ENCODE results near the gene SLAMF9. TPM values are rescaled to one million over a fixed set of nuclear protein-coding genes. Genes with fewer than 3 reads are reported as not detected.

Gene SLAMF9
- not detected in 2 replicates for total RNA-seq

DNA sequence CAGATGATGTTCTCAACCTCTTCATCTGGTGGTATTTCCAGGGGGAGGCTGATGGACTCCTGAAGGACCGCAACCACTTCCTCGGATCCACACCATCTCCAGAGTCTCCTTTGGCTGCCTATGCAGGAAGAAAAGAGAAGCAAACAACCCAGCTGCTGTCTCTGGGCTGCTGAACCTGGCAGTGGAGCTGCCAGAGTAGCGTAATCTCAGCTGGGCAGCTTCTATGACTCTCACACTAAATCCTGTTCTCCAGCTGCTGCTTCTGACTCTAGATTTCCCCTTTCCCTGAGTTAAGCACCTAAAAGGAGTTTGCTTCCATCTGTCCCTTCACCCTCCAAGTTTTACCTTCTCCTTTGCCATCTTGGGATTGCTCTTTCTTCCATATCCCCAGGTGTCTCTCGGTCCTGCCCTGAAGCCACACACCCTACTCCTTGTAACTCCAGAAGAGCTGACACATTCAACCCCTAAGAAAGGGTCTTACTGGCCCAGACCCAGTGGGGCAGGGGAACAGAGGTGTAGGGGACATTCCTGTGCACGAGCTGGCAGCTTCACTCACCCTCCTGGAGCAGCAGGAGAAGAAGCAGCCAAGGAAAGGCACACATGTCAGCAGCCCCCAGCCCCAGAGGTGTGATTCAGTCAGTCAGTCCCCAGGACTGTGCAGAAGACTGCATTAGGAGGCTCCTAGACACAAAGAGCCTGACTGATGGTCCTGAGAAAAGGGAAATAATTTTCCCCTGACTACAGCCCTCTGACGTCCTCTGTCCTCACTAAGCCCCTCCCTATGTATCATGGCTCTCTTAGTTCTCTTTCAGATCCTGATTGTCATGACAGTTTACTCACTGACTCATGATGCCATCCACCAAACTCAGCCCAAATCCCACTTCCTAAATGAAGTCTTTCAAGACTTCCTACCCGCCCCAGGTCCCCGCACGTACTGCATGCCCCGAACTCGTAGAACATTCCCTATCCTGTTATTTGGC, at the start of gene SLAMF9:
Gene SLAMF9 (minus strand): TSS at position 702 of the 980 bp plus-strand sequence. CDS start 100 bp downstream, at position 602.

DNA sequence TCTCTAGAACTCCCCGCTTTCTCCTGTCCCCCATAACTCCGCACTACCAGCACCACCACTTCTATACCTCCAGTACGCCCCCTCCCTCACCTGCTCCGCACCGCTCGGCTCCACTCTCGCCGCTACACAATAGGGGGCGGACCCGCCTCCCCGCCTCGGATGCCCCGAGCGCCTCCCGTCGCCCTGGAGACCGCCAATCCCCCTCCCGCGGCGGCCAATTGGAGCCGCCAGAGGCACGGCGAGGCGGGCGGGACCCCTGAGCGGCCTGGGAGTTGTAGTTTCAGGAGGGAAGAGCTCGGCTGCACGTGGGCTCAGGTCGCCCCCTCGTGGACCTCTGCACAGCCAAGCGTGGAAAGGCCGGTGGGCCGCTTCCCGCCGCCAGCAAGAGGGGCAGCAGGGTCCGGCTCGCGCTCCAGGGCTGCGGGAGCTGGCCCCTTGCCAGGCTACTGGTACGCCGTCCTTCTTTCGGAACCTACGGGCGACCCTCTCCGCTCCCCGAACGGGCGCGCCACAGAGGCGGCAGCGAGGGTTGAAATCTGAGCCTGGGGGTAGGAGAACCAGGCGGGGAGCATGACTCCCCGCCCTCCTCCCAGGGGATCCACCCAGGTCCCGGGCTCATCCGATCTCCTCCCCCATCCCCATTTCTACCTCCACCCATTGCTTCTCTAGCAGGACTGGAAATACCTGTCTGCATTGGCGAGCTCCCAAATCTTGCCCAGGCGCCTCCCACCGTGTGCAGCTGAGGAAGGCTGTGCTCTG, 8.4 kb downstream of the SLAMF9 start, which contains the start of gene IGSF9:
Gene IGSF9 (minus strand): TSS at position 131 of the 759 bp plus-strand sequence. CDS start 2,159 bp downstream, outside the sequence.

DNA sequence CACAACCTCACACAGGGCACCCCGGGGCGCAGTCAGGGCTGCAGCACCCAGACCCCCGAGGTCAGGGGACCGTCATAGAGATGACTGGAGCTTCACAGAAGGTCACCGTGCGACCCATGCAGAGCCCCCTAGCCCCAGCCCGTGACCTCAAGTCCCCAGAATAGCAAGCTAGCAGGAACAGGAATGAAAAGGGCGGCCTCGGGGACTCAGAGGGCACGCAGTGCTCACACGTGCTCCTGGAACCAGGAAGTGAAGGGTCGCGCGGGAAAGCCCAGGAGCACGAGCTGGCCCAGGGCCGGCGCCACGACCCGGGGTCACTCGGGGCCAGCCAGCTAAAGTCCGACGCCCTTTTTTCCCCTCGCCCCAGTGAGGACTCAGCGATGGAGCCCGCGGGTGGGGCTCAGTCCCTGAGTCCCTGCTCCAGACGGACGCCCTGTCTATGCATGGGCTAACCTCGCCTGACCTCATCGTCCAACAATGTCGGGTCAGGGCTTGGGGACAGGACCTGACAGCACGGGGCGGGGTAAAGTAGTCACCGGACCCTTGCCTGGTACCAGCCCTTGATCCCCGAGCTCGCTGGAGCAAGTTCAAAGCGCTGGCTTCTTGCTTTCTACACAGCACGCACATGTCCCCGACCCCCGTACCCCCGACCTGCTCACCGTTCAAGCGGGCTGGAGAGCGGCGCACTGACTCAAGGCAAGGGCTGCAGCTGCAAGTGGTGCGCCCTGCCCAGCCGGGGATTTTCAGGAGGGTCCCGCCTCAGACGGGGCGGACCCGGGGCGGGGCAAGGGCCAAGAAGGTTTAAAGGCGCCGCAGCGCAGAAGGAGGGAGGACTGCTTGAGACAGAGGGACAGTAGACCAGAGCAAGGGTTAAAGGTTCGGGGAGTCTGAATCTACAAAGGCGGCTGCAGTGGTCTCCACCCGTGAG, 29.0 kb downstream of the SLAMF9 start, which contains the start of gene TAGLN2:
Gene TAGLN2 (minus strand): TSS at position 717 of the 928 bp plus-strand sequence. CDS start 4,998 bp downstream, outside the sequence.

Other genes starting within 250 kb of the SLAMF9 start
- not detected in 2 replicates for gene CRP, start 239.6 kb downstream of the SLAMF9 start, total RNA-seq
- 15.8 and 17.0 TPM in 2 replicates for gene DUSP23, start 173.3 kb downstream of the SLAMF9 start, total RNA-seq
- gene FCRL6, start 151.9 kb downstream of the SLAMF9 start, total RNA-seq: not detected in 2 replicates
- 0.18 and 0.86 TPM in 2 replicates for gene SLAMF8, start 127.4 kb downstream of the SLAMF9 start, total RNA-seq
- not detected in 2 replicates for gene VSIG8, start 91.6 kb downstream of the SLAMF9 start, total RNA-seq
- gene CFAP45, start 54.1 kb downstream of the SLAMF9 start, total RNA-seq: 1.2 TPM in 1 of 2 replicates, not detected in the other
- 555 and 578 TPM in 2 replicates for gene TAGLN2, start 28.7 kb downstream of the SLAMF9 start, total RNA-seq
- gene IGSF9, start 8.6 kb downstream of the SLAMF9 start, total RNA-seq: not detected in 2 replicates
- 1.7 and 2.7 TPM in 2 replicates for gene PIGM, start 77.8 kb upstream of the SLAMF9 start, total RNA-seq
- gene KCNJ10, start 115.9 kb upstream of the SLAMF9 start, total RNA-seq: not detected in 2 replicates
- 0.71 TPM in 1 of 2 replicates, not detected in the other for gene KCNJ9, start 127.3 kb upstream of the SLAMF9 start, total RNA-seq
- gene IGSF8, start 144.4 kb upstream of the SLAMF9 start, total RNA-seq: 15.6 and 17.9 TPM in 2 replicates
- not detected in 2 replicates for gene ATP1A2, start 161.5 kb upstream of the SLAMF9 start, total RNA-seq
- not detected in 2 replicates for gene ATP1A4, start 197.4 kb upstream of the SLAMF9 start, total RNA-seq
- gene CASQ1, start 236.3 kb upstream of the SLAMF9 start, total RNA-seq: not detected in 2 replicates